Endothelial cell of umbilical vein (primary cell): ENCODE measurements around the gene MOGAT3. TPM values are rescaled to one million over a fixed set of nuclear protein-coding genes. Genes with fewer than 3 reads are reported as not detected.

ENCODE experiments used
- BruUV-seq: library from RNA; stranded (reverse); fragments of 400-500 nt; replicated peaks from 2 replicates; lab custom pipeline; 2021; lab: Mats Ljungman, UMichigan
- CTCF ChIA-PET: fragments of 300-600, 350-600 bp; sonication (Branson Sonifier 250); formaldehyde crosslinking; loops from one replicate; lab custom pipeline; 2021; ENCODE audit warnings: antibody characterized with exemption, inconsistent platforms; lab: Charles Lee
- POLR2A ChIA-PET: fragments of 300-600, 350-600 bp; sonication (Branson Sonifier 250); formaldehyde crosslinking; loops from one replicate; lab custom pipeline; 2021; ENCODE audit warnings: antibody characterized with exemption, inconsistent platforms; lab: Charles Lee
- DNase-seq: peaks from one replicate; pipeline ENCODE4 v3.0.0-alpha.2; 2011; ENCODE audit warnings: low read depth, low spot score
- FAIRE-seq: peaks from 2 replicates; lab custom pipeline; 2011; peaks lifted over from hg19 to GRCh38; lab: Jason Lieb, UNC
- H2AFZ ChIP-seq: 2 replicates; pipeline ENCODE4 v1.6.0; 2012; ENCODE audit warnings: low read depth, low read length, control low read depth, inconsistent platforms
- H3K27ac ChIP-seq: 2 replicates; pipeline ENCODE4 v1.5.1; 2011; ENCODE audit warnings: low read depth, mild to moderate bottlenecking, control low read depth, low read length, moderate library complexity; ENCODE audit not compliant: insufficient read depth
- H3K27me3 ChIP-seq, 2 experiments: 2 replicates each; pipeline versions ENCODE4 v1.6.0 to v1.6.1; 2011; ENCODE audit warnings: low read length in 2 of 2, mixed read lengths in 1 of 2; ENCODE audit not compliant: control insufficient read depth in 2 of 2, insufficient read depth in 2 of 2
- H3K36me3 ChIP-seq, 2 experiments: 2 replicates in 1 of 2; 3 replicates in 1 of 2; pipeline ENCODE4 v1.5.1; 2011; ENCODE audit warnings: low read length in 2 of 2, mild to moderate bottlenecking in 1 of 2, moderate library complexity in 1 of 2; ENCODE audit not compliant: control insufficient read depth in 2 of 2, insufficient read depth in 2 of 2; ENCODE audit errors: extremely low read depth in 1 of 2
- H3K4me1 ChIP-seq: 3 replicates; pipeline ENCODE4 v1.5.1; 2011; ENCODE audit warnings: mild to moderate bottlenecking, low read length; ENCODE audit not compliant: control insufficient read depth, insufficient read depth; ENCODE audit errors: extremely low read depth
- H3K4me2 ChIP-seq: 2 replicates; pipeline ENCODE4 v1.6.1; 2011; ENCODE audit warnings: low read length, control low read depth, mixed read lengths; ENCODE audit not compliant: insufficient read depth
- H3K4me3 ChIP-seq, 3 experiments: fragments of 200-600 bp in 1 of 3; sonication (generic), shearing (Covaris generic) in 1 of 3; replicated peaks in 1 of 3; 2 replicates each; pipeline ENCODE4 v1.5.1; 2011 to 2016; ENCODE audit warnings: control low read depth in 3 of 3, low read length in 3 of 3, mild to moderate bottlenecking in 2 of 3, inconsistent platforms in 1 of 3, low read depth in 1 of 3, moderate library complexity in 1 of 3; ENCODE audit not compliant: insufficient read depth in 1 of 3
- H3K79me2 ChIP-seq: 2 replicates; pipeline ENCODE4 v1.6.0; 2012; ENCODE audit warnings: low read length, inconsistent platforms; ENCODE audit not compliant: control insufficient read depth, insufficient read depth
- H3K9ac ChIP-seq: replicated peaks from 2 replicates; pipeline ENCODE3; 2011; ENCODE audit warnings: low read length, control low read depth; ENCODE audit not compliant: insufficient read depth; ENCODE audit errors: extremely low read depth
- H3K9me1 ChIP-seq: replicated peaks from 3 replicates; pipeline ENCODE4 v1.6.0; 2011; ENCODE audit warnings: mild to moderate bottlenecking, low read length; ENCODE audit not compliant: control insufficient read depth, insufficient read depth; ENCODE audit errors: extremely low read depth
- H3K9me3 ChIP-seq: replicated peaks from 2 replicates; pipeline ENCODE4 v1.5.1; 2012; ENCODE audit warnings: low read length, inconsistent platforms; ENCODE audit not compliant: control insufficient read depth, insufficient read depth
- H4K20me1 ChIP-seq: replicated peaks from 2 replicates; pipeline ENCODE3; 2011; ENCODE audit warnings: mild to moderate bottlenecking, low read length; ENCODE audit not compliant: control insufficient read depth, insufficient read depth; ENCODE audit errors: extremely low read depth
- CTCF ChIP-seq, 2 donors: IDR thresholded peaks; 1 replicate in 1 of 2; 2 replicates in 1 of 2; pipeline ENCODE4 v1.5.1; 2011; ENCODE audit warnings: low read length in 2 of 2, mild to moderate bottlenecking in 2 of 2, moderate library complexity in 2 of 2, control low read depth in 1 of 2, inconsistent platforms in 1 of 2, low read depth in 1 of 2; ENCODE audit not compliant: insufficient read depth in 1 of 2; ENCODE audit errors: extremely low read depth in 1 of 2
- EZH2 ChIP-seq: IDR thresholded peaks from 2 replicates; pipeline ENCODE4 v1.6.1; 2012; ENCODE audit warnings: borderline replicate concordance, low read depth, mild to moderate bottlenecking, moderate library complexity, low read length, inconsistent platforms; ENCODE audit not compliant: severe bottlenecking
- FOS ChIP-seq: IDR thresholded peaks from 2 replicates; pipeline ENCODE4 v1.6.1; 2011; ENCODE audit warnings: mild to moderate bottlenecking, low read length, moderate library complexity, borderline replicate concordance; ENCODE audit not compliant: insufficient read depth
- GATA2 ChIP-seq: IDR thresholded peaks from 2 replicates; pipeline ENCODE4 v1.7.0; 2011; ENCODE audit warnings: low read depth, mild to moderate bottlenecking, moderate library complexity, mixed read lengths, low read length; ENCODE audit not compliant: insufficient read length, insufficient read depth
- JUN ChIP-seq: IDR thresholded peaks from 2 replicates; pipeline ENCODE4 v1.6.1; 2011; ENCODE audit warnings: borderline replicate concordance, low read depth; ENCODE audit not compliant: insufficient read length, insufficient read depth
- MYC ChIP-seq: IDR thresholded peaks from one replicate; pipeline ENCODE4 v1.6.1; 2011; ENCODE audit warnings: mild to moderate bottlenecking, low read depth, low read length
- POLR2A ChIP-seq: IDR thresholded peaks from 2 replicates; pipeline ENCODE4 v1.6.1; 2012; ENCODE audit warnings: low read depth, mild to moderate bottlenecking, control low read depth, low read length
- POLR2AphosphoS5 ChIP-seq: IDR thresholded peaks from 2 replicates; pipeline ENCODE4 v1.6.1; 2012; ENCODE audit warnings: low read depth, mild to moderate bottlenecking, control low read depth, low read length, moderate library complexity; ENCODE audit not compliant: insufficient read depth
- dilution Hi-C: fragments of 300-500 bp; cut with MboI; formaldehyde crosslinking; loops from one replicate; pipeline ENCODE4 v1.15.0; 2019; ENCODE audit warnings: low sequenced_read_pairs; ENCODE audit not compliant: extremely low pct_ligation_motif_present
- intact Hi-C: fragments of 100-400 bp; cut with micrococcal nuclease; formaldehyde crosslinking; loops from one replicate; pipeline ENCODE4 v1.10.0; 2022
- polyA plus RNA-seq, 4 experiments: library from polyadenylated mRNA; depleted of rRNA in 3 of 4; stranded (reverse) in 3 of 4; unstranded in 1 of 4; fragments of >200 nt; gene quantifications; 2 replicates each; pipeline versions ENCODE4 v1.2.1 to v1.2.3, GENCODE V29; 2011 to 2012; ENCODE audit warnings: missing spikeins in 1 of 4
- total RNA-seq: library from RNA; stranded (reverse); gene quantifications from 2 replicates; pipeline ENCODE4 v1.2.3, GENCODE V29; 2021
- TF ChIP-seq, protein P1 (sequence below): IDR thresholded peaks from 2 replicates; pipeline ENCODE4 v1.6.1; 2011; ENCODE audit not compliant: insufficient read depth, insufficient read length

MOGAT3 gene
- total and polyA plus RNA-seq, 2 donors (not counting 3 experiments of a cell fraction or from before 2014, with no cell fraction given), result not detected

GRCh38 chr7:101210143-101210542 is 9.3 kb upstream of the MOGAT3 start:
- Histone ChIP-seq H3K79me2 (peaks cover 5% of the 10 kb centered on the region), H3K27ac (no peak overlapping the region), H3K4me2 (no peak overlapping the region), H3K9me1 (no peaks in the 10 kb centered on the region), H3K9me3 (no peaks in the 10 kb centered on the region), H3K36me3 (peaks cover 11 to 41% of the 10 kb centered on the region in 2 experiments), H3K27me3 (no peaks in the 10 kb centered on the region), H4K20me1 (no peaks in the 10 kb centered on the region), H3K4me1 (no peaks in the 10 kb centered on the region), H2AFZ (no peak overlapping the region), H3K4me3 (no peak overlapping the region), H3K9ac (no peak overlapping the region)
- no TSS peak for BruUV-seq
- dilution Hi-C loops (no loop called here), intact Hi-C loops (no loop called here)
- FAIRE-seq, result no peak
- no peak for TF ChIP-seq MYC
- TF ChIP-seq CTCF (IDR thresholded peaks at IDR 0.05; ENCODE audit: extremely low read depth in 1 of 2, insufficient read depth in 1 of 2, low read depth in 1 of 2, low read length in 2 of 2), result no peak
- no peak for TF ChIP-seq EZH2
- TF ChIP-seq POLR2A, result no peak
- no peak for TF ChIP-seq POLR2AphosphoS5
- no peak for TF ChIP-seq FOS
- TF ChIP-seq JUN, result no peak
- no peak for TF ChIP-seq GATA2
- TF ChIP-seq, protein P1, sequence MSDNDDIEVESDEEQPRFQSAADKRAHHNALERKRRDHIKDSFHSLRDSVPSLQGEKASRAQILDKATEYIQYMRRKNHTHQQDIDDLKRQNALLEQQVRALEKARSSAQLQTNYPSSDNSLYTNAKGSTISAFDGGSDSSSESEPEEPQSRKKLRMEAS, result no peak
- ChIA-PET POLR2A (no interaction called here), CTCF (interaction anchor here (1.7 kb wide), 1 partner anchor 18 kb away, joined by 6 read pairs; no protein-coding TSS in a partner anchor)
- no peak for DNase-seq
